Measurements from ENCODE around the gene TMEM184B. TPM values are rescaled to one million over a fixed set of nuclear protein-coding genes. Genes with fewer than 3 reads are reported as not detected.

The TMEM184B gene
- total RNA-seq, 1 donor: 30.0 TPM

DNA sequence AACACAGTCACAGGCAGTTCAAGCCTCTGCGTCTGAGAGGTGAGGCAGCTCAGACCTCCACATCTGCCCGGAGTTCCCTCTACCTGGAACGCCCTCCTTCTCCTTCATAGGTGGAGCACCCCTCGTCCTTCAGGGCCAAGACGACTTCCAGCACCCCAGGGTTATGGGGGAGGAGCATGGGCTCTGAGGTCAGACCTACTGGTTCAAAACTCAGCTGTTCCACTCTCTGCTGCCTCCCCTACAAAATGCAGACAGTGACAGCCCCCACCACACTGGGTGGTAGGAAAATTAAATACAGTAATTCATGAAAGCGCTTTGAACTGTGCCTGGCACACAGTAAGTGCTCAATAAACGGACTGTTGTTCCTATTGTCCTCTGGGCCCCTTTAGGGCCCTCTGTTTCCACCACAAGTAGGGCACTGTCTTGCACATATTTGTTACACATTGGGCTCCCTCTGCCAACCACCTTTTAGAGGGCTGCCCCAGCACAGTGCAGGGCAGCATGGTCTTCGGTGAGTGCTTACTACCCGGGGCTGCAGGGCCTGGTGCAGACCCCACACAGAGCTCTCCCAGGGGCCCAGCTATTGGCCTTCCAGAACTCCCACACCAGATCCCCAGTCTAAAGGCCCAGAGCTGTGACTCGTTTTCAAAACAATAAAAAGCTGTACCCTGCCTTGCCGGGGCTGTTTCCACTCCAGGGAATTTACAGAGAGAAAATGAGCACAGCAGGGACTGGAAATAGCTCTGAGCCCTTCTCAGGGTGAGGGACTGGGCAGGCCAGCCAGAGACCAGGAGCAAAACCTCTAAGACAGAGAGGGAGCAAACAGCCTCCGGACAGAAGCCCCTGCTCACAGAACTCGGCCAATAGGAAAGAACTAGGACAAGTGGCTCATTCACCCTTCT, 2.5 kb downstream of the TMEM184B start:
- Histone ChIP-seq H3K4me1 (ENCODE audit: insufficient read depth, low read length) (peaks cover 30% of the 10 kb centered on the region), H2AFZ (ENCODE audit: low read length) (no peak overlapping the region), H4K20me1 (ENCODE audit: insufficient read depth, low read length) (peaks cover 55% of the 10 kb centered on the region), H3K9me3 (ENCODE audit: low read depth, low read length) (no peaks in the 10 kb centered on the region), H3K79me2 (ENCODE audit: insufficient read depth, low read length) (peaks cover 77% of the 10 kb centered on the region), H3K27me3 (ENCODE audit: insufficient read depth, low read length) (no peaks in the 10 kb centered on the region), H3K4me2 (ENCODE audit: insufficient read depth, low read length) (peak overlapping the region; percentile 100), H3K36me3 (ENCODE audit: insufficient read depth, low read length) (peaks cover 14% of the 10 kb centered on the region), H3K4me3 (ENCODE audit: insufficient read depth, low read length) (peak overlapping the region; percentile 98), H3K27ac (ENCODE audit: low read depth, low read length) (peak overlapping the region; percentile 76)
- TF ChIP-seq CTCF (IDR thresholded peaks at IDR 0.05; ENCODE audit: extremely low read depth, low read depth, low read length): no peak
- DNase-seq (ENCODE audit: insufficient read length, low spot score, missing footprints): no peak

DNA sequence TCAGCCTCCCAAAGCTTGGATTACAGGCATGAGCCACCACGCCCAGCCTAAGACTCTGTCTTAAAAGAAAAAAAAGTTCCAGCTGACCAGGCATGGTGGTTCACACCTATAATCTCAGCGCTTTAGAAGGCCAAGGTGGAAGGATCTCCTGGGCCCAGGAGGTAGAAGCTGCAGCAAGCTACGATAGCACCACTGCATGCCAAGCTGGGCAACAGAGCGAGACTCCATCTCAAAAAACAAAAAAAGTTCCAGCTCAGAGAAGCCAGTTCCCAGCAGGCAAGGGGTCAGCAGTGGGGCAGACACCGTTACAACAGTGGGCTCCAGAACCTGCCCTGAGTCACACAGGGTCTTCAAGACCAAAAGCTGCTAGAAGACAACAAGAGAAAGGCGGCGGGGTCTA, 3.3 kb downstream of the TMEM184B start:
- DNase-seq (ENCODE audit: insufficient read length, low spot score, missing footprints): no peak
- Histone ChIP-seq H3K36me3 (ENCODE audit: insufficient read depth, low read length) (peaks cover 18% of the 10 kb centered on the region), H2AFZ (ENCODE audit: low read length) (no peak overlapping the region), H3K79me2 (ENCODE audit: insufficient read depth, low read length) (peaks cover 86% of the 10 kb centered on the region), H3K9me3 (ENCODE audit: low read depth, low read length) (no peaks in the 10 kb centered on the region), H3K4me3 (ENCODE audit: insufficient read depth, low read length) (no peak overlapping the region), H4K20me1 (ENCODE audit: insufficient read depth, low read length) (peaks cover 64% of the 10 kb centered on the region), H3K27me3 (ENCODE audit: insufficient read depth, low read length) (no peaks in the 10 kb centered on the region), H3K4me2 (ENCODE audit: insufficient read depth, low read length) (no peak overlapping the region), H3K27ac (ENCODE audit: low read depth, low read length) (peak overlapping the region; percentile 76), H3K4me1 (ENCODE audit: insufficient read depth, low read length) (peaks cover 30% of the 10 kb centered on the region)
- no peak for TF ChIP-seq CTCF (IDR thresholded peaks at IDR 0.05; ENCODE audit: extremely low read depth, low read depth, low read length)

GRCh38 chr22:38267086-38267485, 5.7 kb downstream of the TMEM184B start:
- peaks cover 100% of the 10 kb centered on the region for H3K79me2 ChIP-seq (ENCODE audit: insufficient read depth, low read length)
- H4K20me1 ChIP-seq (ENCODE audit: insufficient read depth, low read length): peaks cover 82% of the 10 kb centered on the region
- TF ChIP-seq CTCF (IDR thresholded peaks at IDR 0.05; ENCODE audit: extremely low read depth, low read depth, low read length): no peak
- no peak overlapping the region for H3K27ac ChIP-seq (ENCODE audit: low read depth, low read length)
- no peaks in the 10 kb centered on the region for H3K9me3 ChIP-seq (ENCODE audit: low read depth, low read length)
- no peak overlapping the region for H3K4me2 ChIP-seq (ENCODE audit: insufficient read depth, low read length)
- DNase-seq (ENCODE audit: insufficient read length, low spot score, missing footprints): peak; percentile 84
- no peak overlapping the region for H2AFZ ChIP-seq (ENCODE audit: low read length)
- peaks cover 30% of the 10 kb centered on the region for H3K36me3 ChIP-seq (ENCODE audit: insufficient read depth, low read length)
- H3K4me3 ChIP-seq (ENCODE audit: insufficient read depth, low read length): no peak overlapping the region
- peaks cover 24% of the 10 kb centered on the region for H3K4me1 ChIP-seq (ENCODE audit: insufficient read depth, low read length)
- H3K27me3 ChIP-seq (ENCODE audit: insufficient read depth, low read length): no peaks in the 10 kb centered on the region

DNA sequence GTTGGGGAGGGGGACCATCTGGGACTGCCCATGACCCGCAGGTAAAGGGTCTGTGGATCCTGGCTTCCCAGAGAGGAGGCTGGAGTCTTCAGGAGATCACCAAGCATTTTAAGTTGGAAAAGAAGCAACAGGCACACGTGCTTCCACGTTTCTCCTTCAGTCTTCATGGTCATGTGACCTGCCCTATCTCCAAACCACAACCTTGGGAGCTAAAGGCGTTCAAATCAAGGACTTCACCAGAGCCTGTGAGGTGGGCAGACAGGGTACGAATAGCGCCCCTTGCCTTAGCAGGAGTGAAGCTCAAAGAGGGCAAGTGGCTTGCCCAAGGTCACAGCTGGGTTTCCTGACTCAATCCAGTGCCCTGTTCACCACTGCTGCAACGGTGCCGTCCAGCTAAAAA, 6.7 kb downstream of the TMEM184B start:
- H3K27ac ChIP-seq (ENCODE audit: low read depth, low read length): peak overlapping the region; percentile 27
- H2AFZ ChIP-seq (ENCODE audit: low read length): no peak overlapping the region
- peaks cover 100% of the 10 kb centered on the region for H3K79me2 ChIP-seq (ENCODE audit: insufficient read depth, low read length)
- H3K4me3 ChIP-seq (ENCODE audit: insufficient read depth, low read length): no peak overlapping the region
- H4K20me1 ChIP-seq (ENCODE audit: insufficient read depth, low read length): peaks cover 82% of the 10 kb centered on the region
- H3K4me2 ChIP-seq (ENCODE audit: insufficient read depth, low read length): no peak overlapping the region
- TF ChIP-seq CTCF (IDR thresholded peaks at IDR 0.05; ENCODE audit: extremely low read depth, low read depth, low read length): no peak
- H3K4me1 ChIP-seq (ENCODE audit: insufficient read depth, low read length): peaks cover 23% of the 10 kb centered on the region
- H3K27me3 ChIP-seq (ENCODE audit: insufficient read depth, low read length): no peaks in the 10 kb centered on the region
- no peaks in the 10 kb centered on the region for H3K9me3 ChIP-seq (ENCODE audit: low read depth, low read length)
- H3K36me3 ChIP-seq (ENCODE audit: insufficient read depth, low read length): peaks cover 30% of the 10 kb centered on the region
- no peak for DNase-seq (ENCODE audit: insufficient read length, low spot score, missing footprints)
